AG08395 (cell line): Measurements from ENCODE around the gene ASMT.
"Not testable (repeated sequence)": the region's sequence is repeated elsewhere in the genome, so short reads cannot be mapped to it uniquely, and the experiment has no call there.

ENCODE experiments used
- DNase-seq: peaks from one replicate; pipeline ENCODE4 v3.0.0; 2012; ENCODE audit warnings: mixed read lengths, low spot score

The ASMT gene

GRCh38 chrX:1652011-1652811 lies 37.4 kb downstream of the ASMT start:
- DNase-seq = peak; percentile 57

GRCh38 chrX:1656379-1656778 lies 41.5 kb downstream of the ASMT start:
- no peak for DNase-seq

GRCh38 chrX:1657367-1658070 lies 42.7 kb downstream of the ASMT start:
- DNase-seq = peak; percentile 9

GRCh38 chrX:1658071-1658491 lies 43.2 kb downstream of the ASMT start:
- no peak for DNase-seq

- no peak for DNase-seq
Observed at GRCh38 chrX:1659664-1660461, 45.0 kb downstream of the ASMT start.

GRCh38 chrX:1661048-1661921 lies 46.4 kb downstream of the ASMT start:
- no peak for DNase-seq

GRCh38 chrX:1661922-1662221 lies 47.0 kb downstream of the ASMT start:
- DNase-seq = no peak

- DNase-seq = no peak
Observed at GRCh38 chrX:1667566-1667965, 52.7 kb downstream of the ASMT start.

GRCh38 chrX:1673337-1673736 lies 58.5 kb downstream of the ASMT start:
- DNase-seq = peak; percentile 23

- DNase-seq = no peak
Observed at GRCh38 chrX:1676866-1677265, 62.0 kb downstream of the ASMT start.

GRCh38 chrX:1679238-1679637 lies 64.4 kb downstream of the ASMT start:
- DNase-seq = no peak

- DNase-seq = no peak
Observed at GRCh38 chrX:1681439-1681838, 66.6 kb downstream of the ASMT start.

- not testable (repeated sequence) for DNase-seq
Observed at GRCh38 chrX:1681856-1682255, 67.0 kb downstream of the ASMT start.

- not testable (repeated sequence) for DNase-seq
Observed at GRCh38 chrX:1682501-1682900, 67.6 kb downstream of the ASMT start.

- DNase-seq = not testable (repeated sequence)
Observed at GRCh38 chrX:1684883-1685282, 70.0 kb downstream of the ASMT start.

- not testable (repeated sequence) for DNase-seq
Observed at GRCh38 chrX:1685444-1685880, 70.6 kb downstream of the ASMT start.

GRCh38 chrX:1686642-1687041 lies 71.8 kb downstream of the ASMT start:
- DNase-seq = no peak
